ENCODE results near the gene GNAT2.

- TF ChIP-seq CTCF (IDR thresholded peaks at IDR 0.05) (no peak), EZH2 (IDR thresholded peaks at IDR 0.05) (no peak)
Observed at GRCh38 chr1:109653306-109653705, 33.9 kb upstream of the GNAT2 start.

All from neural progenitor cell (in vitro differentiated cells).